GM19240 (cell line): ENCODE results near the gene SORL1.

Experiments
- DNase-seq: peaks from one replicate; pipeline ENCODE4 v3.0.0; 2011; ENCODE audit warnings: low spot score; ENCODE audit not compliant: insufficient read length

Gene SORL1

GRCh38 chr11:121563900-121564822 lies 112.0 kb downstream of the SORL1 start:
- no peak for DNase-seq

- DNase-seq, result no peak
Observed at GRCh38 chr11:121564948-121565684, 113.0 kb downstream of the SORL1 start.

GRCh38 chr11:121566279-121567168 lies 114.4 kb downstream of the SORL1 start:
- no peak for DNase-seq

- DNase-seq, result no peak
Observed at GRCh38 chr11:121567995-121568394, 115.9 kb downstream of the SORL1 start.

- DNase-seq, result peak; percentile 55
Observed at GRCh38 chr11:121569332-121570299, 117.5 kb downstream of the SORL1 start.

GRCh38 chr11:121570453-121570852 lies 118.3 kb downstream of the SORL1 start:
- no peak for DNase-seq

- no peak for DNase-seq
Observed at GRCh38 chr11:121571506-121571905, 119.4 kb downstream of the SORL1 start.

- DNase-seq, result no peak
Observed at GRCh38 chr11:121572571-121573059, 120.5 kb downstream of the SORL1 start.

GRCh38 chr11:121574801-121575200 lies 122.7 kb downstream of the SORL1 start:
- DNase-seq, result no peak

GRCh38 chr11:121575250-121575962 lies 123.3 kb downstream of the SORL1 start:
- DNase-seq, result no peak

- DNase-seq, result no peak
Observed at GRCh38 chr11:121575963-121576290, 123.8 kb downstream of the SORL1 start.

- DNase-seq, result no peak
Observed at GRCh38 chr11:121576531-121576930, 124.4 kb downstream of the SORL1 start.

- DNase-seq, result no peak
Observed at GRCh38 chr11:121577106-121577848, 125.2 kb downstream of the SORL1 start.

- no peak for DNase-seq
Observed at GRCh38 chr11:121578251-121578976, 126.3 kb downstream of the SORL1 start.

- DNase-seq, result no peak
Observed at GRCh38 chr11:121580154-121580553, 128.0 kb downstream of the SORL1 start.

GRCh38 chr11:121581607-121582006 lies 129.5 kb downstream of the SORL1 start:
- DNase-seq, result no peak

GRCh38 chr11:121582296-121582695 lies 130.2 kb downstream of the SORL1 start:
- DNase-seq, result no peak

GRCh38 chr11:121583825-121584224 lies 131.7 kb downstream of the SORL1 start:
- no peak for DNase-seq
